Mesodermal cell (in vitro differentiated cells): ENCODE measurements around the gene EIF4E1B.
"Not testable (repeated sequence)": the region's sequence is repeated elsewhere in the genome, so short reads cannot be mapped to it uniquely, and the experiment has no call there.

Experiments
- H3K27ac ChIP-seq: 2 replicates; pipeline ENCODE4 v1.7.0; 2013; ENCODE audit warnings: mild to moderate bottlenecking, low read depth, low read length, moderate library complexity; ENCODE audit not compliant: severe bottlenecking
- H3K36me3 ChIP-seq: 2 replicates; pipeline ENCODE4 v1.7.1; 2013; ENCODE audit warnings: mild to moderate bottlenecking, low read length, moderate library complexity; ENCODE audit not compliant: control insufficient read depth, insufficient read depth
- H3K4me1 ChIP-seq: one replicate; pipeline ENCODE4 v1.7.1; 2013; ENCODE audit warnings: mild to moderate bottlenecking, low read length; ENCODE audit not compliant: insufficient read depth, control insufficient read depth, poor library complexity, severe bottlenecking
- H3K4me3 ChIP-seq: 2 replicates; pipeline ENCODE4 v1.7.0; 2013; ENCODE audit warnings: low read length, control low read depth, mild to moderate bottlenecking; ENCODE audit not compliant: insufficient read depth, poor library complexity, severe bottlenecking; ENCODE audit errors: extremely low read depth
- H3K9me3 ChIP-seq: 2 replicates; pipeline ENCODE4 v1.7.1; 2013; ENCODE audit warnings: mild to moderate bottlenecking, low read length, moderate library complexity; ENCODE audit not compliant: control insufficient read depth
- WGBS, 2 experiments: methylation state at CpG; one replicate each; pipeline ENCODE4 v1.1.5; 2013; ENCODE audit warnings: missing lambda C conversion rate in 2 of 2; ENCODE audit not compliant: insufficient coverage in 2 of 2; 5-methylcytosine and 5-hydroxymethylcytosine counted together

EIF4E1B gene

DNA sequence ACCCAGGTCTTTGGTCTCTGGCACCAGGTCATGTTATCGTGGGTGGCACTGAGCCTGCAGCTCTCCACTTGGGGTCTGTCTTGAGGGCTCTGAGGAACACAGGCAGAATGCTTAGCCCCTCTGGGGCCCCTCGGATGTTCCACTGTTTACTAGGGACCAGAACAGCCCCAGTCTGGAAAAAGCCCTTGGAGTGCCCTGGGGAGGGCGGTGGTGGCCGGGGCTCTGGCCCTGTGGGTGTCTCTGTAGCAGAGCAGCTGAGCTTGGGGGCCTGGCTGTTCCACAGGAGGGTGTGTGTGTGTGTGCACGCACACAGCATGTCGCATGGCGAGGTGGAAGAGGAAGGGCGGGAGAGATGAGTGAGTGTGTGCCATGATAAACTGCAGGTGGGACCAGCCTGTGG is 35.9 kb upstream of the EIF4E1B start:
- peaks cover 3% of the 10 kb centered on the region for H3K36me3 ChIP-seq
- H3K27ac ChIP-seq = no peak overlapping the region
- no peak overlapping the region for H3K4me3 ChIP-seq
- no peaks in the 10 kb centered on the region for H3K9me3 ChIP-seq
- H3K4me1 ChIP-seq = peaks cover 4% of the 10 kb centered on the region
- WGBS, 2 experiments = 91 to 98% methylated on average over 5 to 8 of the region's 8 CpGs

GRCh38 chr5:176595386-176595943 is 35.0 kb upstream of the EIF4E1B start:
- Histone ChIP-seq H3K36me3 (peaks cover 3% of the 10 kb centered on the region), H3K4me3 (no peak overlapping the region), H3K4me1 (peaks cover 6% of the 10 kb centered on the region), H3K9me3 (no peaks in the 10 kb centered on the region), H3K27ac (no peak overlapping the region)
- 90 to 92% methylated on average over 7 of the region's 11 CpGs for WGBS, 2 experiments

DNA sequence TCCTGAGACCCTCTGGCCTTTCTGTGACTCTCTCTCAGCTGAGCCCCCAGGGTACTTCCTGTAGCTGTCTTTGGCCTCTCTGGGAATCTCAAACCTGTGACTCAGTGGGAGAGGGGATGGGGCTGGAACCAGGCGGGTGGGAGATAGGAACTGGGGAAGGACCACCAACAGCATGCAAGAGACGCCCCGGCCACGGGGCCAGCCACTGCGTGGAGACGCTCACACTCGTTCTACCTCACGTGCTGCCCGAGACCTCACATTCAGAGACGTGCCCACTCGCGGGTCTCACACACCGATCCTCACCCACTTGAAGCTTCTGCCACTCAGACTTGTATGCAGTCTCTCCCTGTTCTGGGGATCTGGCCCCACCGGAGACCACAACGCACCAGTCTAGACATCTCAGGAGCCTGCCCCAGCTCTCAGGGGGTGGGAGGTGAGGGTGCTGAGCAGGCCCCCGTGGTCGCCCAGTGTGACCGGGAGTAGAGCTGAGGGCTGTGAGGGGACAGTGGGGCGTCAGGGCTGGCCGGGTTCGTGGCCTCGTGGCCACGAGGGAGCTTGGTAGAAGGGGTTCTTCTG is 34.3 kb upstream of the EIF4E1B start:
- Histone ChIP-seq H3K36me3 (peaks cover 3% of the 10 kb centered on the region), H3K9me3 (no peaks in the 10 kb centered on the region), H3K4me3 (no peak overlapping the region), H3K27ac (no peak overlapping the region), H3K4me1 (peaks cover 6% of the 10 kb centered on the region)
- WGBS, 2 experiments = 92 to 98% methylated on average over 13 to 20 of the region's 23 CpGs

DNA sequence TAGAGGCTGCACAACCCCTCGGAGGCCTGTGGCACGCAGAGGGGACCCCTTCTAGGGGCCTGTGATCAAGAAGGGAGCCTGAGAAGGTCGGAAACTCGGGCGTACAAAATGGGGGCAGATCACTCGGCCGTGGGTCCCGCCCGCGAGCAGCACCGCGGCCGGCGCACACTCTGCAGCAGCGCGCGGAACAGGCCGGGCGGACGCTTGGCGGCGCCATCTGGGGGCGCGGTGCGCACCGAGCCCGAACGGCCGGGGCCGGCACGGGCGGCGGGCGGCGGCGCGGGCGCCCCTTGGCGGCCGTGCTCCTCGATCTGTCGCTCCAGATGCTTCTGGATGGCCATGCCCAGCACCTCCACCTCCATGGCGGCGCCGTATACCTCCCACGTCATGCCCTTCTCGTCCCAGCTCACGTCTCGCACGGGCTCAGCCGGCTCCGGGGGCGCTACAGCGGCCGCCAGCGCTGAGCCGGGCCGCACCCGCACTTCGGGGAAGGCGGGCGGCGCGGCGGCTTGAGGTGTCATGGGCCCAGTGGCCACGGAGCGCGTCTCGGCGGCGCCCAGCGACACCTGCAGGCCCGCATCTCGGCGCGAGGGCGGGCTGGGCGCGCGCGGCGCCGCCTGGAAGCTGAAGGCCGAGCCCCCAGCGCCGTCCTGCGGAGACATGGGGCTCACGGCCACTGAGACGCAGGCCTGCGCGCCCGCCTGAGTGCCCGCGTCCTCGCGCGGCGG is 33.6 kb upstream of the EIF4E1B start:
- H3K27ac ChIP-seq = no peak overlapping the region
- H3K4me1 ChIP-seq = peaks cover 6% of the 10 kb centered on the region
- H3K4me3 ChIP-seq = no peak overlapping the region
- peaks cover 3% of the 10 kb centered on the region for H3K36me3 ChIP-seq
- WGBS, 2 experiments = 73 to 76% methylated on average over 71 to 98 of the region's 98 CpGs
- H3K9me3 ChIP-seq = no peaks in the 10 kb centered on the region

DNA sequence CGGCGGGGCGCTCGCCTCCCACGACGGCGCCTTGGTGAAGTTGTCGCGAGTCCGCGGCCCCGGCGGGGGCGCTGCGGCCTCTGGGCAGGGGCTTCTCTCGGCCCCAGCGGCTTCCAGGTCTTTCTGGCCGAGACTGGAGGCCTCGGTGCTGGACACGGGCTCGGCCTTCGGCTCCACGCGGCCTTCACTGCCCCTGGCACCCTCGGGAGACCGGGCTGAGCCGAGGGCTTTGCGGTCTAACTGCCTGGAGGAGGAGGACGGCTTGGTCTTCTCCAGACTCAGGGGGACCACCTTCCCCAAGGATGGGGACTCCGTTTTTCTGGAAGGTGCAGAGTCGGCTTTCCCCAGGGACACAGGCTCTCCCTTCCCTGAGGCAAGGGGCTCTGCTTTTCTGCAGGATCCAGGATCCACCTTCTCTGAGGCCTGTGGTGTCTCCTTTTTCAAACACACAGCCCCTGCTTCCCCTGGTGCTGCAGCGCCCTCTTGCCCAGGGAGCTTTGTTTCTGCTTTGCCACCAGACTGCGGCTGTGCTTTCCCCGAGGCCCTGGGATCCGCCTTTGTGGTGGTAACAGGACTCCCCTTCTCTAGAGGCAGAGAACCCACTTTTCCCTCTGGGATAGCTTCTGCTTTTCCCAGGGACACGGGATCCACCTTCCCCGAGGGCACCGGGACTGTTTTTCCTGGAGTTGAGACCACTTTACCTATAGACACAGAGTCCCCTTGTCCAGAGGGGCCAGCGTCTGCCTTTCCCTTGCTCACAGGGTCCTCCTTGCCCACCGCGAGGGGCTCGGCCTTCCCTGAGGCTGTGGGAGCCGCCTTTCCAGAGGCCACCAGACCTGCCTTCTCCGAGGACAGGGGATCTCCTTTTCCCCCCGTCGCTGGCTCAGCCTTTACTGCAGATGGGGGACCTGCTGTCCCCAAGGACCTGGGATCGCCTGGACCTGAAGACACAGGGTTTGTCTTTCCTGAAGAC is 32.8 kb upstream of the EIF4E1B start:
- Histone ChIP-seq H3K4me3 (no peak overlapping the region), H3K36me3 (peaks cover 3% of the 10 kb centered on the region), H3K27ac (no peak overlapping the region), H3K9me3 (no peaks in the 10 kb centered on the region), H3K4me1 (peaks cover 6% of the 10 kb centered on the region)
- 89 to 93% methylated on average over 41 to 47 of the region's 47 CpGs for WGBS, 2 experiments

- not testable (repeated sequence) for H3K27ac ChIP-seq, H3K4me3 ChIP-seq, H3K9me3 ChIP-seq, H3K36me3 ChIP-seq, H3K4me1 ChIP-seq
- WGBS, 2 experiments = 93 to 96% methylated on average over 17 to 18 of the region's 19 CpGs
Measured at GRCh38 chr5:176599749-176600430, 30.6 kb upstream of the EIF4E1B start.

GRCh38 chr5:176601901-176602482 is 28.5 kb upstream of the EIF4E1B start:
- peaks cover 3% of the 10 kb centered on the region for H3K36me3 ChIP-seq
- WGBS, 2 experiments = 82 to 85% methylated on average over 11 of the region's 12 CpGs
- peaks cover 14% of the 10 kb centered on the region for H3K4me1 ChIP-seq
- no peaks in the 10 kb centered on the region for H3K9me3 ChIP-seq
- H3K4me3 ChIP-seq = no peak overlapping the region
- no peak overlapping the region for H3K27ac ChIP-seq

GRCh38 chr5:176603091-176603490 is 27.4 kb upstream of the EIF4E1B start:
- H3K9me3 ChIP-seq = no peaks in the 10 kb centered on the region

DNA sequence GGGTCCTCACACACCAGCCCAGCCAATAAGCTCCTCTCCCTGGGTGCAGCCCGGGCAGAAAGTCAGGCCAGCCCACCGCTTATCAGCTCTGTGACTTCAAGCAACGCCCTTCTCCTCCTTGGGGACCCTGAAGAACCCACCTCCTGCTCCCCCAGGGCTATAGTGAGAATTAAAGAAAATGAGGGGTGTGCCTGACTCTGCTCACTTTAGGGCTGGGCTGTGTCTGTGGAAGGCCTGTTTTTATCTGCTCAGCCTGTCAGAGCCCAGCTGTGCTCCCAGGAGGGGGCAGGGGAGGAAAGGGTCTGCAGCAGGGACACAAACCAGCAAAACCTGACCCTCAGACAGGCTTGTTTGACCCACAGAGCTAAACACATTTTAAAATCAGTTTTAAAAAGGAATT is 24.4 kb upstream of the EIF4E1B start:
- Histone ChIP-seq H3K4me3 (no peak overlapping the region), H3K36me3 (no peaks in the 10 kb centered on the region), H3K4me1 (peaks cover 14% of the 10 kb centered on the region), H3K9me3 (no peaks in the 10 kb centered on the region), H3K27ac (peak overlapping the region; percentile 59)
- WGBS, 2 experiments = 0 to 63% methylated on average over 1 to 3 of the region's 3 CpGs

More at GRCh38 chr5:176603091-176603490, 27.4 kb upstream of the EIF4E1B start:
- Histone ChIP-seq H3K4me1 (peaks cover 14% of the 10 kb centered on the region), H3K27ac (no peak overlapping the region), H3K36me3 (peaks cover 1% of the 10 kb centered on the region), H3K4me3 (no peak overlapping the region)
- WGBS, 2 experiments = 27 to 33% methylated on average over 2 of the region's 2 CpGs

- Histone ChIP-seq H3K27ac (no peak overlapping the region), H3K9me3 (no peaks in the 10 kb centered on the region), H3K36me3 (no peaks in the 10 kb centered on the region), H3K4me3 (no peak overlapping the region), H3K4me1 (peaks cover 14% of the 10 kb centered on the region)
- 83 to 100% methylated on average over 1 to 3 of the region's 3 CpGs for WGBS, 2 experiments
Measured at GRCh38 chr5:176606875-176607274, 23.6 kb upstream of the EIF4E1B start.
